B cell (primary cell): Measurements from ENCODE around the gene CEBPB. TPM values are rescaled to one million over a fixed set of nuclear protein-coding genes. Genes with fewer than 3 reads are reported as not detected.

ENCODE experiments used
- ATAC-seq: fragments of 200-7000 bp; cut with Tn5 transposase; one replicate; pipeline ENCODE4 v1.10.0; 2021; ENCODE audit warnings: low read depth, mild to moderate bottlenecking, moderate number of reproducible peaks, moderate library complexity
- CTCF ChIA-PET: fragments of 350-600 bp; sonication (Branson Sonifier 250); formaldehyde crosslinking; loops from one replicate; lab custom pipeline; 2021; ENCODE audit warnings: antibody characterized with exemption, inconsistent platforms; lab: Charles Lee
- POLR2A ChIA-PET: fragments of 350-600 bp; sonication (Branson Sonifier 250); formaldehyde crosslinking; loops from one replicate; lab custom pipeline; 2021; ENCODE audit warnings: antibody characterized with exemption; lab: Charles Lee
- DNase-seq: peaks from one replicate; pipeline ENCODE4 v3.0.0; 2013
- H2AFZ ChIP-seq: 2 replicates; pipeline ENCODE4 v1.6.1; 2012; ENCODE audit warnings: mild to moderate bottlenecking, low read depth, low read length; ENCODE audit not compliant: insufficient read depth, poor library complexity, severe bottlenecking
- H3K27ac ChIP-seq, 2 donors: 1 replicate in 1 of 2; 2 replicates in 1 of 2; pipeline ENCODE4 v1.5.1; 2012 to 2013; ENCODE audit warnings: low read length in 2 of 2, mild to moderate bottlenecking in 2 of 2, moderate library complexity in 1 of 2
- H3K27me3 ChIP-seq, 4 experiments: fragments of 200-600 bp in 1 of 4; sonication (generic) in 1 of 4; replicated peaks in 1 of 4; 1 replicate in 2 of 4; 2 replicates in 2 of 4; pipeline versions ENCODE4 v1.6.1 to v1.7.0; 2013 to 2016; ENCODE audit warnings: low read length in 3 of 4, mild to moderate bottlenecking in 2 of 4, mixed read lengths in 1 of 4, moderate library complexity in 1 of 4; ENCODE audit not compliant: insufficient read depth in 4 of 4, control insufficient read depth in 3 of 4; ENCODE audit errors: control extremely low read depth in 1 of 4
- H3K36me3 ChIP-seq, 2 experiments: replicated peaks in 1 of 2; 1 replicate in 1 of 2; 2 replicates in 1 of 2; pipeline versions ENCODE4 v1.6.1 to v1.7.1; 2013; ENCODE audit warnings: low read length in 1 of 2; ENCODE audit not compliant: insufficient read depth in 2 of 2, control insufficient read depth in 1 of 2; ENCODE audit errors: control extremely low read depth in 1 of 2, extremely low read depth in 1 of 2
- H3K4me1 ChIP-seq, 2 donors: fragments of 200-600 bp in 1 of 2; sonication (generic) in 1 of 2; 1 replicate in 1 of 2; 2 replicates in 1 of 2; pipeline versions ENCODE4 v1.5.1 to v1.6.1; 2013 to 2017; ENCODE audit warnings: low read length in 2 of 2; ENCODE audit not compliant: control insufficient read depth in 2 of 2, insufficient read depth in 2 of 2
- H3K4me2 ChIP-seq: replicated peaks from 2 replicates; pipeline ENCODE3; 2012; ENCODE audit warnings: mild to moderate bottlenecking, low read depth, low read length; ENCODE audit not compliant: poor library complexity, severe bottlenecking
- H3K4me3 ChIP-seq, 5 experiments: fragments of 200-600 bp in 1 of 5; sonication (generic) in 1 of 5; 1 replicate in 3 of 5; 2 replicates in 2 of 5; pipeline versions ENCODE4 v1.5.1 to v1.7.0; 2011 to 2016; ENCODE audit warnings: low read length in 4 of 5, mild to moderate bottlenecking in 4 of 5, low read depth in 2 of 5, control low read depth in 1 of 5, moderate library complexity in 1 of 5; ENCODE audit not compliant: insufficient read depth in 1 of 5; ENCODE audit errors: control extremely low read depth in 1 of 5, extremely low read depth in 1 of 5
- H3K79me2 ChIP-seq: fragments of 200-600 bp; sonication (generic); one replicate; pipeline ENCODE4 v1.6.0; 2016; ENCODE audit warnings: low read length; ENCODE audit not compliant: control insufficient read depth, insufficient read depth
- H3K9ac ChIP-seq: fragments of 200-600 bp; sonication (generic); 2 replicates; pipeline ENCODE4 v1.6.1; 2017; ENCODE audit warnings: mild to moderate bottlenecking, low read length, moderate library complexity
- H3K9me3 ChIP-seq, 3 donors: one replicate each; pipeline versions ENCODE4 v1.6.1 to v1.7.1; 2013; ENCODE audit warnings: low read length in 2 of 3; ENCODE audit not compliant: control insufficient read depth in 2 of 3, insufficient read depth in 1 of 3; ENCODE audit errors: control extremely low read depth in 1 of 3
- H4K20me1 ChIP-seq: 2 replicates; pipeline ENCODE4 v1.6.0; 2012; ENCODE audit warnings: mild to moderate bottlenecking, low read length; ENCODE audit not compliant: insufficient read depth, control insufficient read depth, poor library complexity, severe bottlenecking
- H3K27ac Mint-ChIP-seq: one replicate; pipeline ENCODE4 v1.8.0; 2021; ENCODE audit warnings: mixed read lengths
- H3K27me3 Mint-ChIP-seq: one replicate; pipeline ENCODE4 v1.8.0; 2021; ENCODE audit warnings: mixed read lengths
- H3K4me1 Mint-ChIP-seq: one replicate; pipeline ENCODE4 v1.8.0; 2021; ENCODE audit warnings: mixed read lengths
- H3K4me3 Mint-ChIP-seq: one replicate; pipeline ENCODE4 v1.8.0; 2021; ENCODE audit warnings: mixed read lengths
- H3K9me3 Mint-ChIP-seq: one replicate; pipeline ENCODE4 v1.8.0; 2022; ENCODE audit warnings: mixed read lengths; ENCODE audit not compliant: insufficient read depth
- EZH2 ChIP-seq: IDR thresholded peaks from 2 replicates; pipeline ENCODE4 v1.6.1; 2012; ENCODE audit warnings: borderline replicate concordance, low read depth, mild to moderate bottlenecking, moderate library complexity, low read length; ENCODE audit not compliant: insufficient read depth, poor library complexity, severe bottlenecking
- WGBS: methylation state at CpG from one replicate; pipeline ENCODE4 v1.1.5; 2013; ENCODE audit warnings: missing lambda C conversion rate; ENCODE audit not compliant: insufficient coverage; 5-methylcytosine and 5-hydroxymethylcytosine counted together
- intact Hi-C: fragments of 100-400 bp; cut with micrococcal nuclease; formaldehyde crosslinking; loops from one replicate; pipeline ENCODE4 v1.10.0; 2022
- polyA plus RNA-seq: library from polyadenylated mRNA; depleted of rRNA; stranded (reverse); fragments of >200 nt; gene quantifications from 2 replicates; pipeline ENCODE4 v1.2.3, GENCODE V29; 2012
- total RNA-seq, 2 donors: library from RNA; stranded (reverse); fragments of 120-200 nt in 1 of 2; gene quantifications; 1 replicate in 1 of 2; 2 replicates in 1 of 2; pipeline versions ENCODE4 v1.2.3 to v1.2.4, GENCODE V29; 2013 to 2022
- TF ChIP-seq, protein P1 (sequence below): fragments of 200-600 bp; IDR thresholded peaks from one replicate; pipeline ENCODE4 v1.8.0; 2022; ENCODE audit warnings: antibody characterized with exemption, mild to moderate bottlenecking

The CEBPB gene
- total and polyA plus RNA-seq, 2 donors (not counting 1 experiment from before 2014, with no cell fraction given), result 25.8 to 28.7 TPM

- H3K36me3 ChIP-seq, result no peaks in the 10 kb centered on the region
- no peaks in the 10 kb centered on the region for H4K20me1 ChIP-seq
- no peaks in the 10 kb centered on the region for H3K4me1 ChIP-seq
- H3K9me3 Mint-ChIP-seq, result no peaks in the 10 kb centered on the region
- no peaks in the 10 kb centered on the region for H3K79me2 ChIP-seq
- H3K27me3 Mint-ChIP-seq, result peaks cover 17% of the 10 kb centered on the region
- DNase-seq (no peak), ATAC-seq (no peak)
- no peak overlapping the region for H2AFZ ChIP-seq
- H3K4me1 Mint-ChIP-seq, result no peaks in the 10 kb centered on the region
- no peak overlapping the region for H3K27ac ChIP-seq
- 98% methylated on average over 7 of the region's 10 CpGs for WGBS
- no peak overlapping the region for H3K9ac ChIP-seq
- H3K4me3 Mint-ChIP-seq, result no peak overlapping the region
- H3K9me3 ChIP-seq, result peaks cover 0 to 8% (median 0%) of the 10 kb centered on the region in 3 donors
- H3K4me2 ChIP-seq, result no peak overlapping the region
- CTCF ChIA-PET, result no interaction called here
- intact Hi-C loops, result no loop called here
- POLR2A ChIA-PET, result no interaction called here
- peaks cover 0 to 2% (median 0%) of the 10 kb centered on the region in 4 experiments for H3K27me3 ChIP-seq
- H3K27ac Mint-ChIP-seq, result no peak overlapping the region
- no peak overlapping the region for H3K4me3 ChIP-seq
- no peak for TF ChIP-seq EZH2
- TF ChIP-seq, protein P1, sequence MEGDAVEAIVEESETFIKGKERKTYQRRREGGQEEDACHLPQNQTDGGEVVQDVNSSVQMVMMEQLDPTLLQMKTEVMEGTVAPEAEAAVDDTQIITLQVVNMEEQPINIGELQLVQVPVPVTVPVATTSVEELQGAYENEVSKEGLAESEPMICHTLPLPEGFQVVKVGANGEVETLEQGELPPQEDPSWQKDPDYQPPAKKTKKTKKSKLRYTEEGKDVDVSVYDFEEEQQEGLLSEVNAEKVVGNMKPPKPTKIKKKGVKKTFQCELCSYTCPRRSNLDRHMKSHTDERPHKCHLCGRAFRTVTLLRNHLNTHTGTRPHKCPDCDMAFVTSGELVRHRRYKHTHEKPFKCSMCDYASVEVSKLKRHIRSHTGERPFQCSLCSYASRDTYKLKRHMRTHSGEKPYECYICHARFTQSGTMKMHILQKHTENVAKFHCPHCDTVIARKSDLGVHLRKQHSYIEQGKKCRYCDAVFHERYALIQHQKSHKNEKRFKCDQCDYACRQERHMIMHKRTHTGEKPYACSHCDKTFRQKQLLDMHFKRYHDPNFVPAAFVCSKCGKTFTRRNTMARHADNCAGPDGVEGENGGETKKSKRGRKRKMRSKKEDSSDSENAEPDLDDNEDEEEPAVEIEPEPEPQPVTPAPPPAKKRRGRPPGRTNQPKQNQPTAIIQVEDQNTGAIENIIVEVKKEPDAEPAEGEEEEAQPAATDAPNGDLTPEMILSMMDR, result no peak
Observed at GRCh38 chr20:50229156-50229607, 38.6 kb downstream of the CEBPB start.

DNA sequence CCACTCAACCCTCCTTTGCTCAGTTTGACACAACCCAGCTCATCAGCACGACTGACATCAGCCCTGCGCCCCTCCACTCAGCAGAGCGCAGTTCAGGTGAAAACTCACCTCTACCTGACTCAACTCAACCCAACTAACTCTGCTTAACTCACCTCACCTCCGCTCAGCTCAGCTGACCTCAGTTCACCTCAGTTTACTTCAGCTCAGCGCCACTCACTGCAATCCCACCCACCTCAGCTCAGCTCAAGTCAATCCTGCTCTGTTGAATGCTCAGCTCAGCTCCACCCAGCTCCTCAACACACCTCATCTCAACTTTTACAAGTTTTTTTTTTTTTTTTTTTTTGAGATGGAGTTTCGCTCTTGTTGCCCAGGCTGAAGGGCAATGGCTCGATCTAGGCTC, 39.6 kb downstream of the CEBPB start:
- WGBS, result 93% methylated on average over 5 of the region's 7 CpGs
- Histone ChIP-seq H3K27me3 (peaks cover 0 to 3% (median 0%) of the 10 kb centered on the region in 4 experiments), H3K4me2 (no peak overlapping the region), H3K27ac (no peak overlapping the region), H3K79me2 (no peaks in the 10 kb centered on the region), H3K4me1 (no peaks in the 10 kb centered on the region), H3K9ac (no peak overlapping the region), H3K36me3 (no peaks in the 10 kb centered on the region), H4K20me1 (no peaks in the 10 kb centered on the region), H3K9me3 (peaks cover 0 to 3% (median 0%) of the 10 kb centered on the region in 3 donors), H2AFZ (no peak overlapping the region), H3K4me3 (no peak overlapping the region)
- no peak for DNase-seq
- Mint-ChIP-seq H3K27ac (no peak overlapping the region), H3K4me1 (no peaks in the 10 kb centered on the region), H3K4me3 (no peak overlapping the region), H3K9me3 (no peaks in the 10 kb centered on the region), H3K27me3 (peaks cover 14% of the 10 kb centered on the region)
- no peak for ATAC-seq
- intact Hi-C loops, result no loop called here
- ChIA-PET POLR2A (interaction anchor here (0.6 kb wide), 1 partner anchor 140 kb away, joined by 3 read pairs; no protein-coding TSS in a partner anchor), CTCF (no interaction called here)
- TF ChIP-seq EZH2, result no peak
- TF ChIP-seq, protein P1, result no peak
